ENCODE data around the gene SMIM15.

DNA sequence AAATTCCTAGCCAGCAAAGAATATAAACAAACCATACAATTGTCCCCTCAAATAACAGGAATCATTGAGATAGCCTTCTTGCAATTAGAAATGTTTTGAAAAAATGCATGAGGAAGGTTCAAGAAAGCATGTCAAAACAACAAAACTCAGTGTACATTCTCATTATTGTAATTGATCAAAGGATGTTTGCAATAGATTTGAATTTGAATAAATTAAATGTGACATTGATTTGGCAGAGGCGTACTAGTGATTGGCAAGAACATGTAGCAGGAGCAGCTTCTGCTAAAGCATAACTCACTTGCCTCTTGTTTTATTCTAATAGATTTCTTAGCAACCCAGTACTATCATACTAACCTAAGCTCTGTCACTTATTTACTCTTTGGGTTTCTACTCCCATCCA lies 19.9 kb downstream of the SMIM15 start:
- TF ChIP-seq POLR2A (IDR thresholded peaks at IDR 0.05; ENCODE audit: low read depth, low read length) (no peak), POLR2AphosphoS5 (IDR thresholded peaks at IDR 0.05; ENCODE audit: insufficient read depth, low read depth, low read length) (no peak), JUN (IDR thresholded peaks at IDR 0.05; ENCODE audit: borderline replicate concordance, insufficient read depth, insufficient read length, low read depth) (no peak), MYC (IDR thresholded peaks at IDR 0.05; ENCODE audit: low read depth, low read length) (no peak), EZH2 (IDR thresholded peaks at IDR 0.05; ENCODE audit: borderline replicate concordance, low read depth, low read length, severe bottlenecking) (no peak), GATA2 (IDR thresholded peaks at IDR 0.05; ENCODE audit: insufficient read depth, insufficient read length, low read depth, low read length) (no peak), FOS (IDR thresholded peaks at IDR 0.05; ENCODE audit: borderline replicate concordance, insufficient read depth, low read length) (no peak)
- TF ChIP-seq, protein P1, sequence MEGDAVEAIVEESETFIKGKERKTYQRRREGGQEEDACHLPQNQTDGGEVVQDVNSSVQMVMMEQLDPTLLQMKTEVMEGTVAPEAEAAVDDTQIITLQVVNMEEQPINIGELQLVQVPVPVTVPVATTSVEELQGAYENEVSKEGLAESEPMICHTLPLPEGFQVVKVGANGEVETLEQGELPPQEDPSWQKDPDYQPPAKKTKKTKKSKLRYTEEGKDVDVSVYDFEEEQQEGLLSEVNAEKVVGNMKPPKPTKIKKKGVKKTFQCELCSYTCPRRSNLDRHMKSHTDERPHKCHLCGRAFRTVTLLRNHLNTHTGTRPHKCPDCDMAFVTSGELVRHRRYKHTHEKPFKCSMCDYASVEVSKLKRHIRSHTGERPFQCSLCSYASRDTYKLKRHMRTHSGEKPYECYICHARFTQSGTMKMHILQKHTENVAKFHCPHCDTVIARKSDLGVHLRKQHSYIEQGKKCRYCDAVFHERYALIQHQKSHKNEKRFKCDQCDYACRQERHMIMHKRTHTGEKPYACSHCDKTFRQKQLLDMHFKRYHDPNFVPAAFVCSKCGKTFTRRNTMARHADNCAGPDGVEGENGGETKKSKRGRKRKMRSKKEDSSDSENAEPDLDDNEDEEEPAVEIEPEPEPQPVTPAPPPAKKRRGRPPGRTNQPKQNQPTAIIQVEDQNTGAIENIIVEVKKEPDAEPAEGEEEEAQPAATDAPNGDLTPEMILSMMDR (IDR thresholded peaks at IDR 0.05; ENCODE audit: extremely low read depth in 1 of 2, insufficient read depth in 1 of 2, low read depth in 1 of 2, low read length in 2 of 2): no peak
- TF ChIP-seq, protein P2, sequence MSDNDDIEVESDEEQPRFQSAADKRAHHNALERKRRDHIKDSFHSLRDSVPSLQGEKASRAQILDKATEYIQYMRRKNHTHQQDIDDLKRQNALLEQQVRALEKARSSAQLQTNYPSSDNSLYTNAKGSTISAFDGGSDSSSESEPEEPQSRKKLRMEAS (IDR thresholded peaks at IDR 0.05; ENCODE audit: insufficient read depth, insufficient read length): no peak
